GM04504 (cell line): ENCODE measurements around the gene WFDC12.
A peak's percentile ranks its signal among the peaks of the same experiment; 100 is the strongest.

Experiments
- DNase-seq: peaks from one replicate; pipeline ENCODE4 v3.0.0-alpha.2; 2012; ENCODE audit warnings: low read depth

The WFDC12 gene

DNA sequence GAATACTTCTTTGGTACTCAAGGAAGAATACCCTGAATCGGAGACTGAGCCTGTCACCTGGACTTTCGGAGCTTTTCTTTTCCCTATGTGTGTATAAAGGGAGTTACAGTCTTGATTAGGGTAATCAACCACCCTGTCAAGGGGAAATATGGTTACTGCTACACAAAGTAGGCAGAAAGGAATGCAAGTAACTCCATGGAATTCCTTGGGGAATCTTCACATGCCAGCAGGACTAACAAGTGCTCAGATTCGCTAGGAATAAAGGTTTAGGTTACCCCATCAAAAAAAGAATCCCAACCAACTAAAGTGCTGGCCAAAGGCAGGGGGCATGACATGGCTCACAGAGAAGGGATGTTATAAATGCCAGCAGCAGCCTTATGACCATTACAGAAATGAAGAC lies 33.8 kb downstream of the WFDC12 start:
- no peak for DNase-seq

DNA sequence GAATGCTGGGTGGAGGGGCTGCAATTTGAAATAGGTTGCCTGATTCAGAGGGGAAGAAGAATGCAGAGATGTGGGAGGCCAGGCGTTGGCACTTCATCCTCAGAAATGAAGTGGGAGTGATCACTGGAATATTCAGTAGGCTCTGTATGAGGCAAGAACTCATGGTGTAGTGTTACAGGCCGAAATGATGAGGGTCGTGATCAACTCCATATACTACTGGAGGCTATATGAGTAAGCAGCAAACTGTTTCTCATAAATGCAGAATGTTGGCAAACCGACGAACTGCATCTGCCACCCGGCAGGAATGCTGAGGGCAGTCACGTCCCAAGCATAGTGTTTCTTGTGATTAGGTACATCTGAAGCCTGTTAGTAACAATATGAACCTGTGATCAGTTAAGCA lies 36.0 kb downstream of the WFDC12 start:
- peak; percentile 74 for DNase-seq

DNA sequence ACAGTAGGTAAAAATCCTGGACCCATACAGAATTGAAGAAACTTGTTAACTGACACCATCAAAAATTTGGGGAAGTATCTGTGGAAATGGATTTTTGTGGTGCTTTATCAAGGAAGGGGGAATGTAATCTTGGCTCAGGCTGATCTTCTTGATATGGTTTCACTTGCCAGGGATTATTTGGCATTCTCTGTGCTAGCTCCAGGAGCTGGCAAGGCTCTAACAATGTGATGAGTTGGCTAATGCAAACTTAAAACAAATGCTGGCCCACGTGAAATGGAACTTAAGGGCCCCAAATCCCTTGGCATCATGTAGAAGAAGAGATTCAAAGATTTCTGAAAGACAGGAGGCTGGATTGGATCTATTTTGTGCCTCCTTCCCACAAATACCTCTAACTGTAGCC lies 36.5 kb downstream of the WFDC12 start:
- DNase-seq: no peak

- no peak for DNase-seq
Observed at GRCh38 chr20:45087097-45087790, 37.0 kb downstream of the WFDC12 start.

- no peak for DNase-seq
Observed at GRCh38 chr20:45085867-45086266, 38.4 kb downstream of the WFDC12 start.

GRCh38 chr20:45085289-45085688 lies 39.0 kb downstream of the WFDC12 start:
- no peak for DNase-seq

DNA sequence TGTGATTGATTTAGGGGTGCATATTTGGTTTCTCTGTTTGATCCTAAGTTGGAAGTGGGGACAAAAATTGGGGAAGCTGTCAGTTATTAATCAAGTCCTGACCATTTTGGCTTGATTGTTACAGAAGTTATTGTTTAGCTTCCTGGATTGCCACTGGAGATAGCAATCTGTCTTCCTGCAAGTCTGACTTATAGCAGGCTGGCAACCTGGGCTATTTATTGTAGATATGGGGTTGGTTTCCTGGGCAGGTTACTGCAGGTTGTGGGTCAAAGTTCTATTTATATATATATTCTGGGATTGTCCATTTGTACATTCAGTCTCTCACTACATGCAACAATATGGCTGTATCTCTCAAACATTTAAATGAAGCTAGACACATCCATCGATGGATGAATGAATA lies 41.1 kb downstream of the WFDC12 start:
- DNase-seq: no peak

DNA sequence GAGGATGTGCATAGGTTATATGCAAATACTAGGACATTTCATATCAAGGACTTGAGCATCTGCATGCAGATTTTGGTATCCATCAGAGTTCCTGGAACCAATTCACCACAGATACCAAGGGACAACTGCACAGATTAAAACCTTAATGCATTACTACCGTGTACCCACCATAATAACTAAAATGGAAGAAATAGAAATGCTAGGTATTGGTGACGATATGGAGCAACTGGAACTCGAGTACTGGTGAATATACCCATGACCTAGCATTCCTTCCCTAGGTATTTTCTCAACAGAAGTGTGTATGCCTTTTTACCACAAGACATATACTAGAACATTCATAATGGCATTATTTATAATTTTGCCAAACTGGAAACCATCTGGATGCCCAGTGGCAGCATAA lies 41.8 kb downstream of the WFDC12 start:
- DNase-seq: no peak

DNA sequence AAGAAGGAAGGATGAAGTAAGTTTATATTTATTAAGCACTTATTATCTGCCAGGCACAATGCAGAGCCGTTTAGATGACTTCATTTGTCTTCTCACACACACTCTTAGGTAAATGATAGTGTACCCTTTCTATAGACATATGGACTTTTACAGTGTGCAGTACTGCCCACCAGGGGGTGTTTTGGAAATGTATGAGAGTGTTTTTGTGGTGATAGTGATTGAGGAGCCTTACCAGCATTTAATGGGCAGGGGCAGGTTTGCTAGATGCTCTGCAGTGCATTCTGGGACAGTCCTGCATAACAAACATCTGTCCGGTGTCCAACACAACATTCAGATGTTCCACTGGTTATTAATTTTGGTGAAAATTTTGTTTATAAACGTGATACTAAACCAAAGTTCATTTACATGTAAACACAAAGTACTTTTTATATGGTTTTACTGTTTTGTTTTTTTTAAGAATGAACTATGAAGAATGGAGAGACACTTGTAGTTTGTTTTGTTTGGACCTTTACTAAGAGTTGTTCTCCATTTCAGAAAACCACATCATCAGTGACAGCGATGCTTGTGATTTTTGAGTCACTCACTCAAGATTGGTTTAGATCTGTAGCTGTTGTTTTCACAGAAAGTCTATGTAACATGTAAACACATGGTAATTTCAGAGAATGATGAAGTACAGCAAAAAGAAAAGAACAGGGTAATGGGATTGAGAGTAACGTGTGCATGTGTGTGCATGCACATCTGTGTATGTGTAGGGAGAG lies 43.2 kb downstream of the WFDC12 start:
- DNase-seq: no peak

GRCh38 chr20:45077559-45077958 lies 46.7 kb downstream of the WFDC12 start:
- no peak for DNase-seq
